Spinal cord (tissue), 10 donors: ENCODE data around the gene GHITM. TPM values are rescaled to one million over a fixed set of nuclear protein-coding genes. Genes with fewer than 3 reads are reported as not detected.
"Not testable (repeated sequence)": the region's sequence is repeated elsewhere in the genome, so short reads cannot be mapped to it uniquely, and the experiment has no call there.

ENCODE experiments used
- DNase-seq, 6 donors: peaks; one replicate each; pipeline versions ENCODE4 v3.0.0 to v3.0.0-alpha.2; 2013 to 2015; ENCODE audit warnings: low spot score in 6 of 6, low read depth in 4 of 6
- H3K27ac ChIP-seq: one replicate; pipeline ENCODE4 v1.5.1; 2013; ENCODE audit warnings: low read depth, low read length, control low read depth
- H3K27me3 ChIP-seq: one replicate; pipeline ENCODE4 v1.6.1; 2013; ENCODE audit warnings: low read length; ENCODE audit not compliant: control insufficient read depth, insufficient read depth
- H3K36me3 ChIP-seq: one replicate; pipeline ENCODE4 v1.6.1; 2013; ENCODE audit warnings: low read length; ENCODE audit not compliant: control insufficient read depth, insufficient read depth
- H3K4me1 ChIP-seq: one replicate; pipeline ENCODE4 v1.6.1; 2013; ENCODE audit warnings: low read length; ENCODE audit not compliant: control insufficient read depth, insufficient read depth
- H3K4me3 ChIP-seq: one replicate; pipeline ENCODE4 v1.5.1; 2013; ENCODE audit warnings: low read depth, low read length, control low read depth
- H3K9me3 ChIP-seq: one replicate; pipeline ENCODE4 v1.6.1; 2013; ENCODE audit warnings: low read length; ENCODE audit not compliant: control insufficient read depth, insufficient read depth
- WGBS: methylation state at CpG from one replicate; pipeline ENCODE4 v1.1.5; 2013; ENCODE audit warnings: missing lambda C conversion rate; ENCODE audit not compliant: insufficient coverage; 5-methylcytosine and 5-hydroxymethylcytosine counted together
- polyA plus RNA-seq, 2 donors: library from polyadenylated mRNA; unstranded; fragments of 120-200 nt; gene quantifications; one replicate each; pipeline ENCODE4 v1.2.1, GENCODE V29; 2013; ENCODE audit not compliant: insufficient read length in 2 of 2
- total RNA-seq, 2 donors: library from RNA; depleted of rRNA in 1 of 2; stranded (reverse); fragments of 120-200 nt in 1 of 2; fragments of >200 nt in 1 of 2; gene quantifications; one replicate each; pipeline versions ENCODE4 v1.2.3 to v1.2.4, GENCODE V29; 2013 to 2014
- donor health status: healthy.

Gene GHITM
- total and polyA plus RNA-seq, 4 donors = 144 to 204 (median 175) TPM

GRCh38 chr10:84114088-84114667 lies 25.1 kb upstream of the GHITM start:
- WGBS = 48% methylated on average over 5 of the region's 13 CpGs
- H3K4me1 ChIP-seq = no peaks in the 10 kb centered on the region
- DNase-seq = peak in 1 of 6 donors; percentile 12
- no peak overlapping the region for H3K4me3 ChIP-seq
- no peak overlapping the region for H3K27ac ChIP-seq
- no peaks in the 10 kb centered on the region for H3K9me3 ChIP-seq
- H3K27me3 ChIP-seq = no peaks in the 10 kb centered on the region
- no peaks in the 10 kb centered on the region for H3K36me3 ChIP-seq

- H3K27ac ChIP-seq, H3K9me3 ChIP-seq, H3K4me1 ChIP-seq, DNase-seq, H3K36me3 ChIP-seq, H3K4me3 ChIP-seq, H3K27me3 ChIP-seq: not testable (repeated sequence)
- WGBS = 100% methylated on average over 2 of the region's 2 CpGs
Measured at GRCh38 chr10:84117204-84117603, 22.1 kb upstream of the GHITM start.

- peak in 1 of 6 donors; percentile 14 for DNase-seq
- Histone ChIP-seq H3K4me1 (no peaks in the 10 kb centered on the region), H3K27me3 (no peaks in the 10 kb centered on the region), H3K9me3 (no peaks in the 10 kb centered on the region), H3K36me3 (no peaks in the 10 kb centered on the region), H3K4me3 (no peak overlapping the region), H3K27ac (no peak overlapping the region)
- WGBS = 33% methylated on average over 1 of the region's 2 CpGs
Measured at GRCh38 chr10:84117686-84118394, 21.5 kb upstream of the GHITM start.

- Histone ChIP-seq H3K9me3 (no peaks in the 10 kb centered on the region), H3K27ac (no peak overlapping the region), H3K4me3 (no peak overlapping the region), H3K27me3 (no peaks in the 10 kb centered on the region), H3K36me3 (no peaks in the 10 kb centered on the region), H3K4me1 (no peaks in the 10 kb centered on the region)
- 74% methylated on average over 6 of the region's 12 CpGs for WGBS
- DNase-seq = no peak
Measured at GRCh38 chr10:84118395-84119006, 20.8 kb upstream of the GHITM start.

GRCh38 chr10:84123362-84123761 lies 15.9 kb upstream of the GHITM start:
- Histone ChIP-seq H3K36me3 (no peaks in the 10 kb centered on the region), H3K27ac (no peak overlapping the region), H3K4me3 (no peak overlapping the region), H3K27me3 (no peaks in the 10 kb centered on the region), H3K4me1 (no peaks in the 10 kb centered on the region), H3K9me3 (peaks cover 8% of the 10 kb centered on the region)
- no CpG with 5 or more reads among the region's 1 CpG for WGBS
- no peak for DNase-seq

- H3K36me3 ChIP-seq, DNase-seq, H3K9me3 ChIP-seq, H3K4me1 ChIP-seq, H3K27me3 ChIP-seq, H3K4me3 ChIP-seq, H3K27ac ChIP-seq: not testable (repeated sequence)
- 94% methylated on average over 4 of the region's 10 CpGs for WGBS
Measured at GRCh38 chr10:84125910-84126784, 13.2 kb upstream of the GHITM start.

GRCh38 chr10:84126785-84127167 lies 12.5 kb upstream of the GHITM start:
- H3K4me3 ChIP-seq = no peak overlapping the region
- WGBS = no CpG with 5 or more reads among the region's 1 CpG

GRCh38 chr10:84135836-84136235 lies 3.5 kb upstream of the GHITM start:
- Histone ChIP-seq H3K36me3 (no peaks in the 10 kb centered on the region), H3K27ac (no peak overlapping the region), H3K4me3 (no peak overlapping the region), H3K4me1 (peaks cover 6% of the 10 kb centered on the region), H3K27me3 (no peaks in the 10 kb centered on the region), H3K9me3 (no peaks in the 10 kb centered on the region)
- 33% methylated on average over 1 of the region's 2 CpGs for WGBS
- DNase-seq = peak in 1 of 6 donors; percentile 12

More at GRCh38 chr10:84126785-84127167, 12.5 kb upstream of the GHITM start:
- DNase-seq = no peak
- Histone ChIP-seq H3K9me3 (peaks cover 8% of the 10 kb centered on the region), H3K27me3 (no peaks in the 10 kb centered on the region), H3K36me3 (no peaks in the 10 kb centered on the region), H3K4me1 (no peaks in the 10 kb centered on the region), H3K27ac (no peak overlapping the region)

- H3K27ac ChIP-seq = no peak overlapping the region
Measured at GRCh38 chr10:84137811-84138210, 1.5 kb upstream of the GHITM start.

More at GRCh38 chr10:84137811-84138210, 1.5 kb upstream of the GHITM start:
- H3K27me3 ChIP-seq = no peaks in the 10 kb centered on the region
- no peak overlapping the region for H3K4me3 ChIP-seq
- WGBS = no CpG with 5 or more reads among the region's 2 CpGs
- peaks cover 6% of the 10 kb centered on the region for H3K4me1 ChIP-seq
- H3K9me3 ChIP-seq = no peaks in the 10 kb centered on the region
- no peak for DNase-seq
- no peaks in the 10 kb centered on the region for H3K36me3 ChIP-seq
